ENCODE data around the gene CRISP1. TPM values are rescaled to one million over a fixed set of nuclear protein-coding genes. Genes with fewer than 3 reads are reported as not detected.

The CRISP1 gene
- total RNA-seq, 6 experiments from 2014 or later, result not detected

- no peaks in the 10 kb centered on the region for H3K36me3 ChIP-seq
- no peaks in the 10 kb centered on the region for H3K9me3 ChIP-seq
- 92% methylated on average over 2 of the region's 2 CpGs for whole genome bisulfite sequencing (ENCODE audit: insufficient coverage, low coverage, low lambda C conversion rate, missing lambda C conversion rate)
- intact Hi-C loops (cut with DNase I), result no loop called here
- no peak overlapping the region for H3K27ac ChIP-seq
- no peaks in the 10 kb centered on the region for H3K27me3 ChIP-seq
- ATAC-seq, result no peak
- TF ChIP-seq POLR2A (IDR thresholded peaks at IDR 0.05) (no peak), CTCF (IDR thresholded peaks at IDR 0.05) (no peak)
- no peak overlapping the region for H3K4me3 ChIP-seq
- no peak for DNase-seq
- no peaks in the 10 kb centered on the region for H3K4me1 ChIP-seq
These were observed 44.9 kb upstream of the CRISP1 start for GRCh38 chr6:49911252-49911651.

- TF ChIP-seq CTCF (IDR thresholded peaks at IDR 0.05) (no peak), POLR2A (IDR thresholded peaks at IDR 0.05) (no peak)
- ATAC-seq (no peak), DNase-seq (no peak)
- Histone ChIP-seq H3K27me3 (no peaks in the 10 kb centered on the region), H3K4me3 (no peak overlapping the region), H3K4me1 (no peaks in the 10 kb centered on the region), H3K9me3 (no peaks in the 10 kb centered on the region), H3K36me3 (no peaks in the 10 kb centered on the region), H3K27ac (no peak overlapping the region)
- 20% methylated on average over 2 of the region's 2 CpGs for WGBS (ENCODE audit: insufficient coverage, low coverage, low lambda C conversion rate, missing lambda C conversion rate)
- intact Hi-C loops (cut with DNase I), result no loop called here
These were observed 43.2 kb upstream of the CRISP1 start for GRCh38 chr6:49909563-49909962.

GRCh38 chr6:49906526-49906925 lies 40.2 kb upstream of the CRISP1 start:
- Histone ChIP-seq H3K27me3 (no peaks in the 10 kb centered on the region), H3K36me3 (no peaks in the 10 kb centered on the region), H3K9me3 (no peaks in the 10 kb centered on the region), H3K4me1 (peaks cover 0 to 5% (median 0%) of the 10 kb centered on the region in 4 donors), H3K27ac (no peak overlapping the region), H3K4me3 (no peak overlapping the region)
- ATAC-seq (peak in 1 of 4 donors; percentile 42), DNase-seq (no peak)
- WGBS (ENCODE audit: insufficient coverage, low coverage, low lambda C conversion rate, missing lambda C conversion rate), result 55% methylated on average over 1 of the region's 1 CpG
- TF ChIP-seq CTCF (IDR thresholded peaks at IDR 0.05) (no peak), POLR2A (IDR thresholded peaks at IDR 0.05) (no peak)
- intact Hi-C loops (cut with DNase I), result no loop called here

DNA sequence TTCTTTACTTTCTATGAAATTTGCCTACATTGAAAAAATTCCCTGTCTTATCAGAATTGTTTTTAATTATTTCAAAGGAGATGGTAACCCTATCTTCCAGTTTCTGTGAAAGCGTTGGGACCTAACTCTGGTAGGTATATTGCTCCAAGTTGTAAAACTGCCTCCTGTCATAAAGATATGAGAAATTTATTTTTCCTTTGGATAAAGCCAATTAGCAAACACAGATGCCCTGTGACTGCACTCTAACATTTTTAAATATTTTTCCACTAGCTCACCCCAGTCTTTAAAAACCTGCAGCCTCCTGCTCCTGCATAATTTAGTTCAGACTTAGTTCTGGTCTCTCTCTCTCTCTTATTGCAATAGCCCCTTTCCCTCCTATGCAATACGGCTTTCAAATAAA lies 39.0 kb upstream of the CRISP1 start:
- DNase-seq (no peak), ATAC-seq (no peak)
- TF ChIP-seq POLR2A (IDR thresholded peaks at IDR 0.05) (no peak), CTCF (IDR thresholded peaks at IDR 0.05) (no peak)
- Histone ChIP-seq H3K27me3 (no peaks in the 10 kb centered on the region), H3K4me1 (peaks cover 0 to 5% (median 0%) of the 10 kb centered on the region in 4 donors), H3K27ac (no peak overlapping the region), H3K9me3 (no peaks in the 10 kb centered on the region), H3K4me3 (no peak overlapping the region), H3K36me3 (no peaks in the 10 kb centered on the region)
- 70% methylated on average over 2 of the region's 2 CpGs for WGBS (ENCODE audit: insufficient coverage, low coverage, low lambda C conversion rate, missing lambda C conversion rate)
- intact Hi-C loops (cut with DNase I), result no loop called here

DNA sequence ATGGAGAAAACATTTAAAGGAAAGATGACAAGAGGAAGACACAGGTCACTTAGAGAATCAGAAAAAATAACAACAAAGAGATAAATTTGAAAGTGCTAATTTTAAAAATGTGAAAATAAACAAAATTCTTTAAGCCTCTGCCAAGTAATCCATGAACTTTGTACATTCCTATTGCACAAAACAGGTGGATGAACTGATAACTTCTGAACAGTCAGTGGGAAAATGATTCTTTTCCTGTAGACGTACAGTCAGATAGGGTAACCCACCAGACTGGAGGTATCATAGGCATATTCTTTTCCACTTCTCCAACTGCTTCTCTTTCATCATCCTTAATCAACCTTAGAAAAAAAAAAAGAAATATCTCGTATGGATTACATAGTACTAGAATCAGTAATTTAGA lies 36.5 kb upstream of the CRISP1 start:
- Histone ChIP-seq H3K4me1 (peaks cover 0 to 5% (median 0%) of the 10 kb centered on the region in 4 donors), H3K36me3 (no peaks in the 10 kb centered on the region), H3K27ac (no peak overlapping the region), H3K27me3 (no peaks in the 10 kb centered on the region), H3K4me3 (no peak overlapping the region), H3K9me3 (no peaks in the 10 kb centered on the region)
- ATAC-seq (peak; percentile 33 to 87 (median 50)), DNase-seq (no peak)
- TF ChIP-seq POLR2A (IDR thresholded peaks at IDR 0.05), result no peak
- no peak for TF ChIP-seq CTCF (IDR thresholded peaks at IDR 0.05)
- intact Hi-C loops (cut with DNase I), result no loop called here
- WGBS (ENCODE audit: insufficient coverage, low coverage, low lambda C conversion rate, missing lambda C conversion rate), result 9% methylated on average over 2 of the region's 2 CpGs
